Measurements from ENCODE around the gene CCNL1.
"Not testable (repeated sequence)": the region's sequence is repeated elsewhere in the genome, so short reads cannot be mapped to it uniquely, and the experiment has no call there.

CCNL1 gene

DNA sequence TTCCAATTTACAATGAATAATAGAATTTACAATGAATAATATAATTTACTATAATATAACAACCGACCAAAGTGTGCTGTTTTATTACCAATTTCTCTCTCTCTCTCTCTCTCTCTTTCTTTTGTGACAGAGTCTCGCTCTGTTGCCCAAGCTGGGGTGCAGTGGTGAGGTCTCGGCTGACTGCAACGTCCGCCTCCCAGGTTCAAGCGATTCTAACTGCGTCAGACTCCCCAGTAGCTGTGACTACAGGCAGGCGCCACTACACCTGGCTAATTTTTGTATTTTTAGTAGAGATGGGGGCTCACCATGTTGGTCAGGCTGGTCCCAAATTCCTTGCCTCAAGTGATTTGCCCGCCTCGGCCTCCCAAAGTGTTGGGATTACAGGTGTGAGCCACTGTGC lies 17.0 kb upstream of the CCNL1 start:
- H3K27ac ChIP-seq: no peak overlapping the region; the same call in 1 of the 2 replicates
- H3K27me3 ChIP-seq (ENCODE audit: insufficient read depth, low read depth): no peaks in the 10 kb centered on the region
- H3K79me2 ChIP-seq (ENCODE audit: insufficient read depth, low read depth): peaks cover 10% of the 10 kb centered on the region; the same call in 1 of the 2 replicates
- TF ChIP-seq, protein P1, sequence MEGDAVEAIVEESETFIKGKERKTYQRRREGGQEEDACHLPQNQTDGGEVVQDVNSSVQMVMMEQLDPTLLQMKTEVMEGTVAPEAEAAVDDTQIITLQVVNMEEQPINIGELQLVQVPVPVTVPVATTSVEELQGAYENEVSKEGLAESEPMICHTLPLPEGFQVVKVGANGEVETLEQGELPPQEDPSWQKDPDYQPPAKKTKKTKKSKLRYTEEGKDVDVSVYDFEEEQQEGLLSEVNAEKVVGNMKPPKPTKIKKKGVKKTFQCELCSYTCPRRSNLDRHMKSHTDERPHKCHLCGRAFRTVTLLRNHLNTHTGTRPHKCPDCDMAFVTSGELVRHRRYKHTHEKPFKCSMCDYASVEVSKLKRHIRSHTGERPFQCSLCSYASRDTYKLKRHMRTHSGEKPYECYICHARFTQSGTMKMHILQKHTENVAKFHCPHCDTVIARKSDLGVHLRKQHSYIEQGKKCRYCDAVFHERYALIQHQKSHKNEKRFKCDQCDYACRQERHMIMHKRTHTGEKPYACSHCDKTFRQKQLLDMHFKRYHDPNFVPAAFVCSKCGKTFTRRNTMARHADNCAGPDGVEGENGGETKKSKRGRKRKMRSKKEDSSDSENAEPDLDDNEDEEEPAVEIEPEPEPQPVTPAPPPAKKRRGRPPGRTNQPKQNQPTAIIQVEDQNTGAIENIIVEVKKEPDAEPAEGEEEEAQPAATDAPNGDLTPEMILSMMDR (conservative IDR thresholded peaks at IDR 0.05; ENCODE audit: low read depth, low read length): no peak
- no peak overlapping the region for H2AFZ ChIP-seq (ENCODE audit: low read depth)
- no peak overlapping the region for H3K4me3 ChIP-seq (IDR thresholded peaks at IDR 0.05; ENCODE audit: insufficient read depth, low read depth, low read length)
- peaks cover 24% of the 10 kb centered on the region for H3K4me1 ChIP-seq (ENCODE audit: low read depth, poor library complexity, severe bottlenecking)
- no peak overlapping the region for H3K4me2 ChIP-seq
- H3K9ac ChIP-seq: no peak overlapping the region
- no peaks in the 10 kb centered on the region for H3K36me3 ChIP-seq (ENCODE audit: insufficient read depth)
- H4K20me1 ChIP-seq (ENCODE audit: insufficient read depth): no peaks in the 10 kb centered on the region

GRCh38 chr3:157175691-157176507 lies 16.0 kb upstream of the CCNL1 start:
- Histone ChIP-seq H3K36me3 (ENCODE audit: insufficient read depth) (no peaks in the 10 kb centered on the region), H3K79me2 (ENCODE audit: insufficient read depth, low read depth) (peaks cover 10% of the 10 kb centered on the region; the same call in 1 of the 2 replicates), H3K27ac (peak overlapping the region; percentile 95), H3K4me1 (ENCODE audit: low read depth, poor library complexity, severe bottlenecking) (peaks cover 26% of the 10 kb centered on the region), H3K4me3 (IDR thresholded peaks at IDR 0.05; ENCODE audit: insufficient read depth, low read depth, low read length) (no peak overlapping the region), H3K9ac (peak overlapping the region; percentile 84), H4K20me1 (ENCODE audit: insufficient read depth) (no peaks in the 10 kb centered on the region), H3K4me2 (peak overlapping the region; percentile 89), H3K27me3 (ENCODE audit: insufficient read depth, low read depth) (no peaks in the 10 kb centered on the region), H2AFZ (ENCODE audit: low read depth) (peak overlapping the region; percentile 56)
- TF ChIP-seq, protein P1 (conservative IDR thresholded peaks at IDR 0.05; ENCODE audit: low read depth, low read length): no peak

DNA sequence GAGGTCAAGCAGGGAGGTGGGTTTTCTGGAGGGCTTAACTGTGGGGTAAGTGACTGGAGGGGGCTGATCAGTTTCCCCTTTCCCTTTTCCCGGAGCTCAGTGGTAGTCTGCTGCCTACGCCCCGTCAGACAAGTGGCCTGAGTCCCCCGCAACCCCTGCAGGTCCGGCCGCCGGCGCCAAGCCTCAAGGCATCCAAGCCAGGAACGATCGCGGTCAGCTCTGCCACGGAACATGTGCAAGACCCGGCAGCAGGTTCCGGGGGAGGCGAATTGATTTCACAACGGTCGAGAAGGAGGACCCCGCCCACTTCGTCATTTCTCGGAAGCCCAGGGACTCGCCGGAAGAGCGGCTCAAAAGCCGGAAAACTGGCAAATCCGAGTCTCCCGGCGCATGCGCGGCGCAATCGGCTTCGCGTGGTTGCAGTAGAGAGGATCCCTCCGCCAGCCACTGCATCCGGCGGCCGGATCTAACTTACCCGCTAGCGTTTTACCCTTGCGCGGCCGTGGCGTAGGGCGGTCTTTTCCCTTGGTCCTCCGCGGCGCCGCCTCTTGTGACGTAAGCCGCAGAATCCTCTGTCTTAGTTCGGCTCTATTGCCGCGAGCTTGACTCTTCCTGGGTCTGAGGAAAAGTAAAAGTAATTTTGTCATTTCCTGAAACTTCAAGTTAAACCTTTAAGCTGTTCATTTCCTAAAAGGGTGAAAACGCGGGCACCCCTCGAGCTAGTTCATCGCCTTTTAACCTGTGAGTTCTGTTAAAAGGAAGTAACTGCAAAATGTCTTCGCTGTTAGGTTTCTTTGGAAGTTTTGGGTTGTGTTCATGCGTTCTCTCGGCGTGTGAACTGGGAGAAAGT lies 14.9 kb upstream of the CCNL1 start:
- no peaks in the 10 kb centered on the region for H3K27me3 ChIP-seq (ENCODE audit: insufficient read depth, low read depth)
- peaks cover 32% of the 10 kb centered on the region for H3K4me1 ChIP-seq (ENCODE audit: low read depth, poor library complexity, severe bottlenecking)
- peak overlapping the region; percentile 89 for H2AFZ ChIP-seq (ENCODE audit: low read depth)
- H3K79me2 ChIP-seq (ENCODE audit: insufficient read depth, low read depth): peaks cover 10% of the 10 kb centered on the region; the same call in 1 of the 2 replicates
- H4K20me1 ChIP-seq (ENCODE audit: insufficient read depth): no peaks in the 10 kb centered on the region
- H3K36me3 ChIP-seq (ENCODE audit: insufficient read depth): no peaks in the 10 kb centered on the region
- peak overlapping the region; percentile 88 for H3K4me3 ChIP-seq (IDR thresholded peaks at IDR 0.05; ENCODE audit: insufficient read depth, low read depth, low read length)
- H3K4me2 ChIP-seq: peak overlapping the region; percentile 95
- peak overlapping the region; percentile 95 for H3K27ac ChIP-seq
- TF ChIP-seq, protein P1 (conservative IDR thresholded peaks at IDR 0.05; ENCODE audit: low read depth, low read length): no peak
- H3K9ac ChIP-seq: peak overlapping the region; percentile 84

DNA sequence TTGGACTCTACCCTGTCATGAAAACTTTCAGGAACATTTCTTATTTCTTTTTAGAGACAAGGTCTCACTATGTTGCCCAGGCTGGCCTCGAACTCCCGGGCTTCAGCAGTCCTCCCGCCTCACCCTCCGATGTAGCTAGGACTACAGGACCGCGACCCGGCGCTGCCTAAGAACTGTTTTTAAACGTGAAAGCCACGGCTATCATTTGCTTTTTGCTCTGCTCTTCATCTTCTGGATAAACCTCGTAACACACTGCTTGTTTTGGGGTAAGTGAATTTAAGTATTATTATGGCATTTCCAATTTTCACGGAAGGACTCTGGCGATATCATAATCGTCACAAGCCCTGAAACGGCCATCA lies 14.3 kb upstream of the CCNL1 start:
- Histone ChIP-seq H3K4me3 (IDR thresholded peaks at IDR 0.05; ENCODE audit: insufficient read depth, low read depth, low read length) (peak overlapping the region; percentile 88), H3K9ac (peak overlapping the region; percentile 84), H3K27me3 (ENCODE audit: insufficient read depth, low read depth) (no peaks in the 10 kb centered on the region), H3K4me1 (ENCODE audit: low read depth, poor library complexity, severe bottlenecking) (peaks cover 32% of the 10 kb centered on the region), H3K27ac (peak overlapping the region; percentile 95), H4K20me1 (ENCODE audit: insufficient read depth) (no peaks in the 10 kb centered on the region), H3K36me3 (ENCODE audit: insufficient read depth) (no peaks in the 10 kb centered on the region), H3K79me2 (ENCODE audit: insufficient read depth, low read depth) (peaks cover 10% of the 10 kb centered on the region; the same call in 1 of the 2 replicates), H3K4me2 (peak overlapping the region; percentile 95), H2AFZ (ENCODE audit: low read depth) (peak overlapping the region; percentile 89)
- TF ChIP-seq, protein P1 (conservative IDR thresholded peaks at IDR 0.05; ENCODE audit: low read depth, low read length): no peak

DNA sequence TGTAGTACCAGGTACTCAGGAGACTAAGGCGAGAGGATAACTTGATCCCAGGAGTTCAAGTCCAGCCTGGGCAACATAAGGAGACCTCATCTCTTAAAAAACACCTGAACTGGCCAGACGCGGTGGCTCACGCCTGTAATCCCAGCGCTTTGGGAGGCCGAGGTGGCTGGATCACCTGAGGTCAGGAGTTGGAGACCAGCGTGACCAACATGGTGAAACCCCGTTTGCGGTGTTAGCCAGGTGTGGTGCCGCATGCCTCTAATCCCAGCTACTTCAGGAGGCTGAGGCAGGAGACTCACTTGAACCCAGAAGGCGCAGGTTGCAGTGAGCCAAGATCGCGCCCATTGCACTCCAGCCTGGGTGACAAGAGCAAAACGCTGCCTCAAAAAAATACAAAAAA lies 13.4 kb upstream of the CCNL1 start:
- not testable (repeated sequence) for H4K20me1 ChIP-seq (ENCODE audit: insufficient read depth); H3K79me2 ChIP-seq (ENCODE audit: insufficient read depth, low read depth); H3K27me3 ChIP-seq (ENCODE audit: insufficient read depth, low read depth); H3K9ac ChIP-seq; H3K36me3 ChIP-seq (ENCODE audit: insufficient read depth); H3K4me3 ChIP-seq (IDR thresholded peaks at IDR 0.05; ENCODE audit: insufficient read depth, low read depth, low read length)
- Histone ChIP-seq H2AFZ (ENCODE audit: low read depth) (peak overlapping the region; percentile 89; the same call in 1 of the 2 replicates), H3K27ac (peak overlapping the region; percentile 95; the same call in 1 of the 2 replicates), H3K4me2 (peak overlapping the region; percentile 95; the same call in 1 of the 2 replicates), H3K4me1 (ENCODE audit: low read depth, poor library complexity, severe bottlenecking) (peaks cover 36% of the 10 kb centered on the region)

Measured in KMS-11 (cell line).